WTC11 (cell line): ENCODE results near the gene AGPAT4. TPM values are rescaled to one million over a fixed set of nuclear protein-coding genes. Genes with fewer than 3 reads are reported as not detected.

Experiments
- ATAC-seq: fragments of 200-7000 bp; cut with Tn5 transposase; 2 replicates; pipeline ENCODE4 v1.10.0; 2021; ENCODE audit warnings: mild to moderate bottlenecking, moderate library complexity
- CTCF ChIA-PET: fragments of 300-600 bp; sonication (Branson Sonifier 250); formaldehyde crosslinking; loops from one replicate; lab custom pipeline; 2021; ENCODE audit warnings: antibody characterized with exemption; lab: Charles Lee
- POLR2A ChIA-PET: fragments of 350-600 bp; sonication (Branson Sonifier 250); formaldehyde crosslinking; loops from one replicate; lab custom pipeline; 2021; ENCODE audit warnings: antibody characterized with exemption; lab: Charles Lee
- DNase-seq: peaks from one replicate; pipeline ENCODE4 v3.0.0; 2021; ENCODE audit warnings: low spot score
- H3K27ac Mint-ChIP-seq: 2 replicates; pipeline ENCODE4 v1.8.0; 2021; ENCODE audit warnings: mixed read lengths
- H3K27me3 Mint-ChIP-seq: 2 replicates; pipeline ENCODE4 v1.8.0; 2021; ENCODE audit warnings: low read depth, mild to moderate bottlenecking, moderate library complexity, mixed read lengths
- H3K36me3 Mint-ChIP-seq: 2 replicates; pipeline ENCODE4 v1.8.0; 2021; ENCODE audit warnings: mixed read lengths
- H3K4me1 Mint-ChIP-seq: 2 replicates; pipeline ENCODE4 v1.8.0; 2022; ENCODE audit warnings: mixed read lengths
- H3K4me3 Mint-ChIP-seq: 2 replicates; pipeline ENCODE4 v1.8.0; 2021; ENCODE audit warnings: mild to moderate bottlenecking, moderate library complexity, mixed read lengths
- H3K9me3 Mint-ChIP-seq: 2 replicates; pipeline ENCODE4 v1.8.0; 2021; ENCODE audit warnings: mixed read lengths
- ATF3 ChIP-seq: sonication (generic); formaldehyde crosslinking; conservative IDR thresholded peaks from 2 replicates; pipeline ENCODE4 v1.8.1; 2022; ENCODE audit warnings: mild to moderate bottlenecking, missing genetic modification reagents
- PRDM15 ChIP-seq: sonication (generic); formaldehyde crosslinking; IDR thresholded peaks from 2 replicates; pipeline ENCODE4 v1.8.0; 2022; ENCODE audit warnings: missing genetic modification reagents
- SOX15 ChIP-seq: fragments of 250-450 bp; sonication (Bioruptor Pico); IDR thresholded peaks from 2 replicates; pipeline ENCODE4 v1.9.0; 2021; ENCODE audit warnings: mild to moderate bottlenecking
- ZNF317 ChIP-seq: sonication (generic); formaldehyde crosslinking; IDR thresholded peaks from 2 replicates; pipeline ENCODE4 v1.8.1; 2023; ENCODE audit warnings: low read depth, mild to moderate bottlenecking, moderate library complexity, missing genetic modification reagents, borderline replicate concordance
- total RNA-seq: library from RNA; stranded (reverse); gene quantifications from 3 replicates; pipeline ENCODE4 v1.2.3, GENCODE V29; 2021
- TF ChIP-seq, protein P1 (sequence below): sonication (generic); formaldehyde crosslinking; conservative IDR thresholded peaks from 2 replicates; pipeline ENCODE4 v1.8.1; 2023; ENCODE audit warnings: mild to moderate bottlenecking, low read depth, missing genetic modification reagents, moderate library complexity
- TF ChIP-seq, protein P2 (sequence below): sonication (generic); formaldehyde crosslinking; IDR thresholded peaks from 2 replicates; pipeline ENCODE4 v1.8.0; 2023; ENCODE audit warnings: missing genetic modification reagents, mild to moderate bottlenecking, borderline replicate concordance
- TF ChIP-seq, protein P3 (sequence below): sonication (generic); formaldehyde crosslinking; IDR thresholded peaks from 2 replicates; pipeline ENCODE4 v1.8.1; 2023; ENCODE audit warnings: mild to moderate bottlenecking, missing genetic modification reagents, moderate library complexity
- TF ChIP-seq, protein P4 (sequence below): fragments of 250-450 bp; sonication (Bioruptor Pico); IDR thresholded peaks from 2 replicates; pipeline ENCODE4 v1.9.0; 2021; ENCODE audit warnings: mild to moderate bottlenecking

AGPAT4 gene
- total RNA-seq, 1 experiment from 2014 or later: 19.7 TPM

GRCh38 chr6:161228096-161228495 is 45.8 kb downstream of the AGPAT4 start (continued):
- TF ChIP-seq, protein P1, sequence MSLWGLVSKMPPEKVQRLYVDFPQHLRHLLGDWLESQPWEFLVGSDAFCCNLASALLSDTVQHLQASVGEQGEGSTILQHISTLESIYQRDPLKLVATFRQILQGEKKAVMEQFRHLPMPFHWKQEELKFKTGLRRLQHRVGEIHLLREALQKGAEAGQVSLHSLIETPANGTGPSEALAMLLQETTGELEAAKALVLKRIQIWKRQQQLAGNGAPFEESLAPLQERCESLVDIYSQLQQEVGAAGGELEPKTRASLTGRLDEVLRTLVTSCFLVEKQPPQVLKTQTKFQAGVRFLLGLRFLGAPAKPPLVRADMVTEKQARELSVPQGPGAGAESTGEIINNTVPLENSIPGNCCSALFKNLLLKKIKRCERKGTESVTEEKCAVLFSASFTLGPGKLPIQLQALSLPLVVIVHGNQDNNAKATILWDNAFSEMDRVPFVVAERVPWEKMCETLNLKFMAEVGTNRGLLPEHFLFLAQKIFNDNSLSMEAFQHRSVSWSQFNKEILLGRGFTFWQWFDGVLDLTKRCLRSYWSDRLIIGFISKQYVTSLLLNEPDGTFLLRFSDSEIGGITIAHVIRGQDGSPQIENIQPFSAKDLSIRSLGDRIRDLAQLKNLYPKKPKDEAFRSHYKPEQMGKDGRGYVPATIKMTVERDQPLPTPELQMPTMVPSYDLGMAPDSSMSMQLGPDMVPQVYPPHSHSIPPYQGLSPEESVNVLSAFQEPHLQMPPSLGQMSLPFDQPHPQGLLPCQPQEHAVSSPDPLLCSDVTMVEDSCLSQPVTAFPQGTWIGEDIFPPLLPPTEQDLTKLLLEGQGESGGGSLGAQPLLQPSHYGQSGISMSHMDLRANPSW: no peak
- TF ChIP-seq, protein P2, sequence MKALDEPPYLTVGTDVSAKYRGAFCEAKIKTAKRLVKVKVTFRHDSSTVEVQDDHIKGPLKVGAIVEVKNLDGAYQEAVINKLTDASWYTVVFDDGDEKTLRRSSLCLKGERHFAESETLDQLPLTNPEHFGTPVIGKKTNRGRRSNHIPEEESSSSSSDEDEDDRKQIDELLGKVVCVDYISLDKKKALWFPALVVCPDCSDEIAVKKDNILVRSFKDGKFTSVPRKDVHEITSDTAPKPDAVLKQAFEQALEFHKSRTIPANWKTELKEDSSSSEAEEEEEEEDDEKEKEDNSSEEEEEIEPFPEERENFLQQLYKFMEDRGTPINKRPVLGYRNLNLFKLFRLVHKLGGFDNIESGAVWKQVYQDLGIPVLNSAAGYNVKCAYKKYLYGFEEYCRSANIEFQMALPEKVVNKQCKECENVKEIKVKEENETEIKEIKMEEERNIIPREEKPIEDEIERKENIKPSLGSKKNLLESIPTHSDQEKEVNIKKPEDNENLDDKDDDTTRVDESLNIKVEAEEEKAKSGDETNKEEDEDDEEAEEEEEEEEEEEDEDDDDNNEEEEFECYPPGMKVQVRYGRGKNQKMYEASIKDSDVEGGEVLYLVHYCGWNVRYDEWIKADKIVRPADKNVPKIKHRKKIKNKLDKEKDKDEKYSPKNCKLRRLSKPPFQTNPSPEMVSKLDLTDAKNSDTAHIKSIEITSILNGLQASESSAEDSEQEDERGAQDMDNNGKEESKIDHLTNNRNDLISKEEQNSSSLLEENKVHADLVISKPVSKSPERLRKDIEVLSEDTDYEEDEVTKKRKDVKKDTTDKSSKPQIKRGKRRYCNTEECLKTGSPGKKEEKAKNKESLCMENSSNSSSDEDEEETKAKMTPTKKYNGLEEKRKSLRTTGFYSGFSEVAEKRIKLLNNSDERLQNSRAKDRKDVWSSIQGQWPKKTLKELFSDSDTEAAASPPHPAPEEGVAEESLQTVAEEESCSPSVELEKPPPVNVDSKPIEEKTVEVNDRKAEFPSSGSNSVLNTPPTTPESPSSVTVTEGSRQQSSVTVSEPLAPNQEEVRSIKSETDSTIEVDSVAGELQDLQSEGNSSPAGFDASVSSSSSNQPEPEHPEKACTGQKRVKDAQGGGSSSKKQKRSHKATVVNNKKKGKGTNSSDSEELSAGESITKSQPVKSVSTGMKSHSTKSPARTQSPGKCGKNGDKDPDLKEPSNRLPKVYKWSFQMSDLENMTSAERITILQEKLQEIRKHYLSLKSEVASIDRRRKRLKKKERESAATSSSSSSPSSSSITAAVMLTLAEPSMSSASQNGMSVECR: no peak
- TF ChIP-seq ATF3 (CRISPR knock-in tag): no peak

DNA sequence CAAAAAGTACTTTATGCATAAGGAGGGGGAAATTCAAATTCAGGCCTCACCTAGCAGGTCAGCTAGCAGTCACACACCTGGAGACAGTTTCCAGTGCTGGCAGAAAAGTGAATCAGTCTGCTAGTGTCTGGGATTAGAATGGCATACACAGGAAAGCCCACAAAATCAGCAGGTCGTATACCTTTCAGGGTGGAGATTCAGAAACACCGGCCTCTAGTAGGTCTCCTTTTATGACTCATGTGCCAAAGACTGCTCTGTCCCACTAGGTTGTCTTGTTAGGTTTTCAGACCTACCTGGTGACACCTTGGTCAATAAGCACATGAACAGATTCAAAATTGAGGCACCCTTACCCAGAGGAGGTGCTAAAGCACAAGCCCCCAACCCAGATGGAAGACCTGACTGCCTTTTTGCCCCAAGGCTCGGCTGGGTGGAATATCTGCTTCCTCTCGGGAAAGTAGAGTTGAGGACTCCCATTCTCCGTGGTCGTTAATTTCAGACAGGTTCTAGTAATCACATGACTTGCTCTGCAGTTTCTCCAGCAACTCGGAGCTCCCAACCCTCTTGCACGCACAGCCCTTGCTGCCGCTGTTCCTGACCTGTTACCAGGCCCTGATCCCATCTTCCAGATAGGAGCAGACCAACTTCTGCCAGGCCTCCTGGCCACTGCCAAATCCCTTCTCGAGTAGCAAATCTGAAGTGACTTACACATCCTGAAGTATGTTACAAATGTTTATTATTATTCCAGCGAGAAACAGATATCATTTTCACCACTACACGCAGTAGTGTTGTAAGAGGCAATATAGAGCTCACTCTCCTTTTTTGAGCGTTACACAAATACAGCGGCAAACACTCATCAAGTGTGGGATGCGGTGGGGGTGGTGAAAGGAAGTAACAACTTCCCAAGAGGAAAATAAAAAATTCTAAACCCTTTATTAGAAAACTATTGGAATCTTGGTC is 46.6 kb downstream of the AGPAT4 start:
- CTCF ChIA-PET: interaction anchor here (0.7 to 1.4 kb wide), 2 partner anchors 9 to 144 kb away, joined by 3 read pairs; no protein-coding TSS in a partner anchor
- Mint-ChIP-seq H3K27me3 (no peaks in the 10 kb centered on the region), H3K27ac (no peak overlapping the region), H3K4me3 (no peak overlapping the region), H3K9me3 (peaks cover 7% of the 10 kb centered on the region), H3K4me1 (peaks cover 32% of the 10 kb centered on the region), H3K36me3 (peaks cover 39% of the 10 kb centered on the region)
- ATAC-seq: no peak
- TF ChIP-seq PRDM15 (CRISPR knock-in tag): no peak
- TF ChIP-seq, protein P3, sequence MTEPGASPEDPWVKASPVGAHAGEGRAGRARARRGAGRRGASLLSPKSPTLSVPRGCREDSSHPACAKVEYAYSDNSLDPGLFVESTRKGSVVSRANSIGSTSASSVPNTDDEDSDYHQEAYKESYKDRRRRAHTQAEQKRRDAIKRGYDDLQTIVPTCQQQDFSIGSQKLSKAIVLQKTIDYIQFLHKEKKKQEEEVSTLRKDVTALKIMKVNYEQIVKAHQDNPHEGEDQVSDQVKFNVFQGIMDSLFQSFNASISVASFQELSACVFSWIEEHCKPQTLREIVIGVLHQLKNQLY (CRISPR knock-in tag): no peak
- DNase-seq: no peak
- POLR2A ChIA-PET: no interaction called here

DNA sequence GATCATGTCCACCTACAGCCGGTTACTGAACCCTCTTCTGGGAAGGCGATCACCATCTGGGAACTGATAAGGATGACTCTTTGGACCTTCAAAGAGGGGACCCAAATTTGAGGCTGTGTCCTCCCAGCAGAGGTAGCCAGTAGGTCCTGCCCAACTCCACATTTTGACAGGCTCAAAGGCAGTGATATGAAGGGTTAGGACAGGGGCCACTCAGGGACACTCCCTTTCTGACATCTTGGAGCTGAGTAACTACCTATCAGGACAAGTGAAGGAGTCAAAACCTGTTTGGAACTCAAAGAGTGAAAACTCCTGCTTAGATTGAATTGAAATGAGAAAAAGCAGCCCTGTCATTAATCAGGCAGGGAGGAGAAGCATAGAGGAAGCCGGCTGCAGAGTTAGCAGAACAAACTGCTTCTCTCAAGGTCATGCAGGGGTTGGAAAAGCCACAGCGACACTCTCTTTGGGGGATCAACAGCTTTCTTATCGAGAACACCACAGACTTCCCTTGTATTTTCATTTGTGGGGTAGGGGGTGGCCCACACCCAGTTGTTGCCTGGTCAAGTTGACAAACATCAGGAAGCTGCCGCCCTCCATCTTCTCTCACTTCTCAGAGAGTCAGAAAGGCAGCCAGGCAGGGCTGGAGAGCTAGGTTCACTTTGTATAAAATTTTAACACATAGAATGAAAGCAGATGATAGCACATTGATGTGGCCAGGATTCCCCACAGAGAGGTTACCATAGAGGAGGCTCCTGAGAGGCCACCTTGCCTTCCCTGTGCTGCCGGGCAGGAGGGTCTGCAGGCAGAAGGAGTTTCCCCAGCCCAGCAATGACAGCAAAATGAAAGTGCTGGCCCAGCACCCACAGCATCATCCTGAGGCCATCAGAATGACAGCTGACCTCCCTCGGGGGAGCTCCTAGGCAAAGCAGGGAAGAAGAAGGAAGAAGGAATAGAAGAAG is 47.6 kb downstream of the AGPAT4 start:
- Mint-ChIP-seq H3K4me3 (no peak overlapping the region), H3K27ac (0 out of 2 replicates have a peak overlapping the region, but pooled peaks have one; percentile 43), H3K36me3 (peaks cover 40% of the 10 kb centered on the region), H3K4me1 (peaks cover 28% of the 10 kb centered on the region), H3K27me3 (no peaks in the 10 kb centered on the region), H3K9me3 (peaks cover 7% of the 10 kb centered on the region)
- no peak for DNase-seq
- ChIA-PET POLR2A (no interaction called here), CTCF (no interaction called here)
- ATAC-seq: no peak
- no peak for TF ChIP-seq PRDM15 (CRISPR knock-in tag)
- TF ChIP-seq ZNF317 (CRISPR knock-in tag): no peak
- TF ChIP-seq, protein P4, sequence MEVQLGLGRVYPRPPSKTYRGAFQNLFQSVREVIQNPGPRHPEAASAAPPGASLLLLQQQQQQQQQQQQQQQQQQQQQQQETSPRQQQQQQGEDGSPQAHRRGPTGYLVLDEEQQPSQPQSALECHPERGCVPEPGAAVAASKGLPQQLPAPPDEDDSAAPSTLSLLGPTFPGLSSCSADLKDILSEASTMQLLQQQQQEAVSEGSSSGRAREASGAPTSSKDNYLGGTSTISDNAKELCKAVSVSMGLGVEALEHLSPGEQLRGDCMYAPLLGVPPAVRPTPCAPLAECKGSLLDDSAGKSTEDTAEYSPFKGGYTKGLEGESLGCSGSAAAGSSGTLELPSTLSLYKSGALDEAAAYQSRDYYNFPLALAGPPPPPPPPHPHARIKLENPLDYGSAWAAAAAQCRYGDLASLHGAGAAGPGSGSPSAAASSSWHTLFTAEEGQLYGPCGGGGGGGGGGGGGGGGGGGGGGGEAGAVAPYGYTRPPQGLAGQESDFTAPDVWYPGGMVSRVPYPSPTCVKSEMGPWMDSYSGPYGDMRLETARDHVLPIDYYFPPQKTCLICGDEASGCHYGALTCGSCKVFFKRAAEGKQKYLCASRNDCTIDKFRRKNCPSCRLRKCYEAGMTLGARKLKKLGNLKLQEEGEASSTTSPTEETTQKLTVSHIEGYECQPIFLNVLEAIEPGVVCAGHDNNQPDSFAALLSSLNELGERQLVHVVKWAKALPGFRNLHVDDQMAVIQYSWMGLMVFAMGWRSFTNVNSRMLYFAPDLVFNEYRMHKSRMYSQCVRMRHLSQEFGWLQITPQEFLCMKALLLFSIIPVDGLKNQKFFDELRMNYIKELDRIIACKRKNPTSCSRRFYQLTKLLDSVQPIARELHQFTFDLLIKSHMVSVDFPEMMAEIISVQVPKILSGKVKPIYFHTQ (CRISPR knock-in tag): no peak
- TF ChIP-seq SOX15: no peak
